ENCODE measurements around the gene ACTN1.

The ACTN1 gene

GRCh38 chr14:68824517-68825347 lies 154.4 kb downstream of the ACTN1 start:
- peak; percentile 64 for DNase-seq (ENCODE audit: low read depth)

GRCh38 chr14:68824207-68824516 lies 154.9 kb downstream of the ACTN1 start:
- DNase-seq (ENCODE audit: low read depth), result no peak
